ENCODE results near the gene BMI1. TPM values are rescaled to one million over a fixed set of nuclear protein-coding genes. Genes with fewer than 3 reads are reported as not detected.

BMI1 gene
- total RNA-seq, 1 experiment from 2014 or later, result 6.8 TPM

DNA sequence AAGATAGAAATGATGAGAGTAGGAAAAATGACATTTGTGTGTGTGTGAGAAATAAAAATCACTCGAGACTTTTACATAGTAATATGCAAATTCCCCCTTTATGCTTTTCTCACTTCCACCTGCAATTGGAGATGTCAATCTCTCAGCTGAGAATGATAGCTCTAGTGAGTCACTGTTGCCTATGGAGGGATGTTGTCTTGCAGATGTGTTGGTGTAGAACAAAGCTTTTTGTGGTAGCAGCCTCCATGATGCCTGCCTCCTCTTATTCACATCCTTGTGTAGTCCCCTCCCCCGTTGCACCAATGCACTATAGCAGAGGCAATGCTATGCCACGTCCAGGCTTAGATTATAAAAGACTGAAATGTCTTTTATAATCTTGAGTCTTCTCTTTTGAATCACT lies 58.2 kb downstream of the BMI1 start:
- TF ChIP-seq, protein P1, sequence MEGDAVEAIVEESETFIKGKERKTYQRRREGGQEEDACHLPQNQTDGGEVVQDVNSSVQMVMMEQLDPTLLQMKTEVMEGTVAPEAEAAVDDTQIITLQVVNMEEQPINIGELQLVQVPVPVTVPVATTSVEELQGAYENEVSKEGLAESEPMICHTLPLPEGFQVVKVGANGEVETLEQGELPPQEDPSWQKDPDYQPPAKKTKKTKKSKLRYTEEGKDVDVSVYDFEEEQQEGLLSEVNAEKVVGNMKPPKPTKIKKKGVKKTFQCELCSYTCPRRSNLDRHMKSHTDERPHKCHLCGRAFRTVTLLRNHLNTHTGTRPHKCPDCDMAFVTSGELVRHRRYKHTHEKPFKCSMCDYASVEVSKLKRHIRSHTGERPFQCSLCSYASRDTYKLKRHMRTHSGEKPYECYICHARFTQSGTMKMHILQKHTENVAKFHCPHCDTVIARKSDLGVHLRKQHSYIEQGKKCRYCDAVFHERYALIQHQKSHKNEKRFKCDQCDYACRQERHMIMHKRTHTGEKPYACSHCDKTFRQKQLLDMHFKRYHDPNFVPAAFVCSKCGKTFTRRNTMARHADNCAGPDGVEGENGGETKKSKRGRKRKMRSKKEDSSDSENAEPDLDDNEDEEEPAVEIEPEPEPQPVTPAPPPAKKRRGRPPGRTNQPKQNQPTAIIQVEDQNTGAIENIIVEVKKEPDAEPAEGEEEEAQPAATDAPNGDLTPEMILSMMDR (conservative IDR thresholded peaks at IDR 0.05), result no peak
- Histone ChIP-seq H3K27me3 (ENCODE audit: insufficient read depth, low read length) (no peaks in the 10 kb centered on the region), H3K23ac (ENCODE audit: insufficient read length, low read depth, low read length) (no peak overlapping the region), H3K56ac (ENCODE audit: insufficient read length, low read depth, low read length) (no peak overlapping the region), H4K20me1 (ENCODE audit: control insufficient read depth, insufficient read depth, insufficient read length) (no peaks in the 10 kb centered on the region), H2BK20ac (ENCODE audit: low read depth, low read length, poor library complexity, severe bottlenecking) (no peak overlapping the region), H3K14ac (ENCODE audit: insufficient read depth, low read length) (no peak overlapping the region), H3K4me1 (ENCODE audit: insufficient read depth, low read length) (peaks cover 2% of the 10 kb centered on the region; the same call in 1 of the 2 replicates), H4K5ac (ENCODE audit: insufficient read length, low read depth, low read length) (no peak overlapping the region), H3T11ph (ENCODE audit: low read length) (no peak overlapping the region), H2AFZ (ENCODE audit: low read length) (no peak overlapping the region), H4K8ac (replicated peaks; ENCODE audit: insufficient read length, low read depth, low read length) (no peak overlapping the region), H2BK120ac (ENCODE audit: low read depth, low read length, poor library complexity, severe bottlenecking) (no peak overlapping the region), H3K23me2 (ENCODE audit: insufficient read length, low read depth, low read length, poor library complexity, severe bottlenecking) (no peaks in the 10 kb centered on the region), H3K4ac (ENCODE audit: low read depth, low read length) (no peak overlapping the region), H3K4me2 (ENCODE audit: insufficient read depth, insufficient read length, low read length) (no peak overlapping the region), H3K27ac (ENCODE audit: insufficient read length, low read depth, low read length) (no peak overlapping the region), H3K9me3 (ENCODE audit: control insufficient read depth, low read depth, low read length) (no peaks in the 10 kb centered on the region), H2AK5ac (ENCODE audit: insufficient read length, low read length) (no peak overlapping the region), H4K91ac (ENCODE audit: insufficient read length, low read depth, low read length) (no peak overlapping the region), H2BK15ac (ENCODE audit: low read depth, low read length) (no peak overlapping the region), H2BK5ac (ENCODE audit: insufficient read length, low read length) (no peak overlapping the region), H2BK12ac (ENCODE audit: insufficient read length, low read depth, low read length) (no peak overlapping the region), H3K79me2 (ENCODE audit: insufficient read depth, low read length) (no peaks in the 10 kb centered on the region), H3K9ac (ENCODE audit: extremely low read depth, insufficient read length, low read length) (no peak overlapping the region), H3K79me1 (ENCODE audit: insufficient read depth, low read depth, low read length, poor library complexity, severe bottlenecking) (no peaks in the 10 kb centered on the region), H3K18ac (ENCODE audit: insufficient read length, low read depth, low read length) (no peak overlapping the region)
- H3K27ac Mint-ChIP-seq, result peak overlapping the region in 1 of 3 experiments; percentile 8; a peak in 2 of 7 replicates
- no peak overlapping the region for H3K4me3 Mint-ChIP-seq
- WGBS (ENCODE audit: extremely low coverage, insufficient read length, low lambda C conversion rate), result no CpG with 5 or more reads among the region's 3 CpGs
- H3K4me1 Mint-ChIP-seq, result peaks cover 10 to 11% of the 10 kb centered on the region in 2 experiments
- no peaks in the 10 kb centered on the region for H3K36me3 Mint-ChIP-seq (ENCODE audit: insufficient read depth in 1 of 3, low read depth in 3 of 3)
- no peak for DNase-seq
- H3K9me3 Mint-ChIP-seq, result no peaks in the 10 kb centered on the region
- peaks cover 2% of the 10 kb centered on the region; the same call in 1 of the 2 replicates for H3K27me3 Mint-ChIP-seq (ENCODE audit: low read depth)

Other genes starting within 250 kb of the BMI1 start
- gene EBLN1, start 103.1 kb upstream of the BMI1 start, total RNA-seq (2021), result not detected in 2 replicates
- 2.4 and 5.1 TPM in 2 replicates for gene COMMD3, start 4.7 kb upstream of the BMI1 start, total RNA-seq (2021)
- gene SPAG6, start 24.4 kb downstream of the BMI1 start, total RNA-seq (2021), result 0.24 and 0.29 TPM in 2 replicates